GM23248 (cell line): ENCODE results near the gene KRT38. TPM values are rescaled to one million over a fixed set of nuclear protein-coding genes. Genes with fewer than 3 reads are reported as not detected.
"Not testable (repeated sequence)": the region's sequence is repeated elsewhere in the genome, so short reads cannot be mapped to it uniquely, and the experiment has no call there.

ENCODE experiments used
- DNase-seq: peaks from one replicate; pipeline ENCODE4 v3.0.0-alpha.2; 2015
- H2AFZ ChIP-seq: fragments of 200-600 bp; sonication (generic); 2 replicates; pipeline ENCODE4 v1.6.1; 2016; ENCODE audit warnings: antibody characterized with exemption
- H3F3A ChIP-seq: fragments of 200-600 bp; sonication (generic); 2 replicates; pipeline ENCODE4 v1.6.1; 2016; ENCODE audit warnings: mild to moderate bottlenecking, antibody characterized with exemption, mixed run types; ENCODE audit not compliant: insufficient read depth
- H3K27ac ChIP-seq: fragments of 200-600 bp; sonication (generic); 2 replicates; pipeline ENCODE4 v1.5.1; 2016; ENCODE audit warnings: mild to moderate bottlenecking
- H3K27me3 ChIP-seq: fragments of 200-600 bp; sonication (generic); replicated peaks from 2 replicates; pipeline ENCODE4 v1.6.1; 2016; ENCODE audit warnings: mild to moderate bottlenecking; ENCODE audit not compliant: insufficient read depth
- H3K36me3 ChIP-seq: fragments of 200-600 bp; sonication (generic); 2 replicates; pipeline ENCODE4 v1.6.1; 2016; ENCODE audit warnings: low read depth, mild to moderate bottlenecking
- H3K4me1 ChIP-seq: fragments of 200-600 bp; sonication (generic); 2 replicates; pipeline ENCODE4 v1.6.1; 2016; ENCODE audit warnings: mild to moderate bottlenecking; ENCODE audit not compliant: insufficient read depth
- H3K4me2 ChIP-seq: fragments of 200-600 bp; sonication (generic); one replicate; pipeline ENCODE4 v1.6.1; 2016; ENCODE audit warnings: mild to moderate bottlenecking; ENCODE audit not compliant: unreplicated experiment
- H3K4me3 ChIP-seq: fragments of 200-600 bp; sonication (generic); 2 replicates; pipeline ENCODE4 v1.5.1; 2016; ENCODE audit warnings: mild to moderate bottlenecking
- H3K79me2 ChIP-seq: fragments of 200-600 bp; sonication (generic); 2 replicates; pipeline ENCODE4 v1.6.1; 2016; ENCODE audit warnings: mild to moderate bottlenecking; ENCODE audit not compliant: insufficient read depth
- H3K9ac ChIP-seq: fragments of 200-600 bp; sonication (generic); 2 replicates; pipeline ENCODE4 v1.6.1; 2016; ENCODE audit warnings: mild to moderate bottlenecking
- H3K9me2 ChIP-seq: fragments of 200-600 bp; sonication (generic); 2 replicates; pipeline ENCODE4 v1.6.1; 2016; ENCODE audit warnings: mixed run types, mild to moderate bottlenecking, moderate library complexity; ENCODE audit not compliant: insufficient read depth
- H3K9me3 ChIP-seq: fragments of 200-600 bp; sonication (generic); one replicate; pipeline ENCODE4 v1.6.1; 2017; ENCODE audit warnings: low read depth
- H4K20me1 ChIP-seq: fragments of 200-600 bp; sonication (generic); 2 replicates; pipeline ENCODE4 v1.6.0; 2016; ENCODE audit not compliant: insufficient read depth
- EZH2 ChIP-seq: fragments of 200-600 bp; sonication (generic); IDR thresholded peaks from 2 replicates; pipeline ENCODE4 v1.6.1; 2018; ENCODE audit warnings: antibody characterized with exemption, mild to moderate bottlenecking; ENCODE audit not compliant: insufficient read depth, poor library complexity, severe bottlenecking
- EZH2phosphoT487 ChIP-seq: fragments of 200-600 bp; sonication (generic); IDR thresholded peaks from 2 replicates; pipeline ENCODE4 v1.6.1; 2018; ENCODE audit warnings: antibody characterized with exemption, moderate library complexity, mild to moderate bottlenecking, low read depth; ENCODE audit not compliant: insufficient read depth
- WGBS, 2 experiments: methylation state at CpG; one replicate each; pipeline ENCODE4 v1.1.6; 2015 to 2017; ENCODE audit warnings: low lambda C conversion rate in 2 of 2, low coverage in 1 of 2; ENCODE audit errors: missing lambda C conversion rate in 2 of 2; 5-methylcytosine and 5-hydroxymethylcytosine counted together
- in situ Hi-C: fragments of 300-500 bp; cut with MboI; formaldehyde crosslinking; loops from 2 replicates; pipeline ENCODE4 v1.15.0; 2020
- polyA plus RNA-seq: library from polyadenylated mRNA; unstranded; fragments of >200 nt; fragmentation: Nextera tagmentation; extraction: Ambion mirVana; gene quantifications from 2 replicates; pipeline ENCODE4 v1.2.1, GENCODE V29; 2016
- total RNA-seq: library from RNA; depleted of rRNA; stranded (reverse); fragments of >200 nt; shearing (Covaris generic); gene quantifications from 2 replicates; pipeline ENCODE4 v1.2.3, GENCODE V29; 2014

KRT38 gene
- total and polyA plus RNA-seq, 2 experiments from 2014 or later: not detected

DNA sequence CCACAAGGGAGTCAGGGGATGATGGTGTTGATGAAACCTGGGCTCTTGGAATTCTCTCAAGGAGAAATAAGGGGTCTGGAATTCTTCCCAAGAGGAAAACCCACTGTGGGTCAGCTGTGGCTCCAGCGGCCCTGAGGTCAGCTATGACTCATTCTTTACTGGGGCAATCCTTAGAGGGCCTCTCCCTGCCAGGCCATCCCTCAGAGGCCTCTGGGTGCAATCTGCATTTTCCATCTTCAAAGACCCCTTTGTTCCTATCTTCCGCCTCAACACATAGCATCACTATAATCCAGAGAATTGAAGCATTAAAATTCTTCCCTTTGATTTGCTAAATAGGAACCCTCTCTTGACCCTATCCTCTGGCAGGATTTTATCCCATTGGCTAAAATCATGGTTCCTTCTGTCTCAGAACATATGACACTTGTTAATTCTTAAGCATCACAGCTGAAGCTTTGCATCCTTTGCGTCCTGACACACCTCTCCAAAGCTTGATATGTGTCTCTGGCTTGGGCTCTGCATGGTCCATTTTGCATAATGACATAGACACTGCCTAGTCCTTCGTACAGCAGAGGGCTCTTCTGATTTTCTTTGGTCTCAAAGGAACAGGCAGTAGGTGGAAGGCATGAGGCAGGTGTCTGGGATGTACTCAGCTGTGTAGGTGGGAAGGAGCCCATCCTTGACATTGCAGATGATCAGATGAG, 12.0 kb downstream of the KRT38 start:
- H3K4me3 ChIP-seq: no peak overlapping the region
- H3K9me2 ChIP-seq: no peaks in the 10 kb centered on the region
- 47 to 50% methylated on average over 4 of the region's 4 CpGs for WGBS, 2 experiments
- H3F3A ChIP-seq: no peaks in the 10 kb centered on the region
- H3K9ac ChIP-seq: no peak overlapping the region
- TF ChIP-seq EZH2phosphoT487: no peak
- TF ChIP-seq EZH2: no peak
- H3K27me3 ChIP-seq: no peaks in the 10 kb centered on the region
- peak; percentile 28 for DNase-seq
- no peaks in the 10 kb centered on the region for H3K9me3 ChIP-seq
- no peak overlapping the region for H3K27ac ChIP-seq
- H3K36me3 ChIP-seq: no peaks in the 10 kb centered on the region
- H2AFZ ChIP-seq: no peak overlapping the region
- no peaks in the 10 kb centered on the region for H3K4me1 ChIP-seq
- in situ Hi-C loops: no loop called here
- no peak overlapping the region for H3K4me2 ChIP-seq
- no peaks in the 10 kb centered on the region for H3K79me2 ChIP-seq
- no peaks in the 10 kb centered on the region for H4K20me1 ChIP-seq

DNA sequence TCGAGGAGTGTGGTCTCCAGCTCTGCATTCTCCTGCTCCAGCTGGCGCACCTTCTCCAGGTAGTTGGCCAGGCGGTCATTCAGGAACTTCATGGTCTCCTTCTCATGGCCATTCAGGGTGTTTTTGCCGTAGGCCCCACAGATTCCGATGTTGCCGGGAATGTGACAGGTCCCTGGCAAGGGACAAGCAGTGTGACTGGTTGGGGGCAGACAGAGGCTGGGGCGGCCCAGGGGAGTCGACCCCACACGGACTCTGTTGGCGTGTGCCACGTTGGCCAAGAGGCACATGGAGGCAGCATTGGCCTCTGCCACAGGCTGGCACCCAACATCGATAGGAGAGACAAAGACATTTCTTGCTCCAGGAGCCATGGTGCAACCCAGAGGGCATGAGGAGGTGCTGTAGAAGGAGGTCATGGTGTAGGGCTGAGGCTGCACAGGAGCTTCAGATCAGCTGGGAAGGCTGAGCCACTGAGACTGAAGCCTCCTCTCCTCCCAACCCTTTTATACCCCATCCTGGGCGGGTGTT, 16.6 kb downstream of the KRT38 start, which contains the start of gene KRT37:
Gene KRT37, minus strand, starts transcription at position 475 of the 525 bp plus-strand sequence. Its CDS starts 62 bp downstream, at position 413.
- Histone ChIP-seq H3F3A (no peaks in the 10 kb centered on the region), H3K9me3 (no peaks in the 10 kb centered on the region), H3K27ac (no peak within 1 kb of the TSS), H2AFZ (no peak within 1 kb of the TSS), H3K79me2 (no peaks in the 10 kb centered on the region), H4K20me1 (no peaks in the 10 kb centered on the region), H3K9ac (no peak within 1 kb of the TSS), H3K4me2 (no peak within 1 kb of the TSS), H3K27me3 (no peaks in the 10 kb centered on the region), H3K36me3 (no peaks in the 10 kb centered on the region), H3K4me1 (peaks cover 20% of the 10 kb centered on the region), H3K4me3 (no peak within 1 kb of the TSS), H3K9me2 (no peaks in the 10 kb centered on the region)
- 75 to 85% methylated on average over 13 of the region's 13 CpGs for WGBS, 2 experiments
- in situ Hi-C loops: no loop called here
- TF ChIP-seq EZH2: no peak
- no peak for TF ChIP-seq EZH2phosphoT487
- no peak for DNase-seq

- in situ Hi-C loops, H3K79me2 ChIP-seq: not testable (repeated sequence)
- WGBS, 2 experiments: 90 to 98% methylated on average over 10 to 11 of the region's 11 CpGs
These were observed 18.2 kb downstream of the KRT38 start for GRCh38 chr17:41422586-41422985.

GRCh38 chr17:41421617-41422016, 19.2 kb downstream of the KRT38 start:
- no peaks in the 10 kb centered on the region for H3K9me3 ChIP-seq
- no peak overlapping the region for H3K4me3 ChIP-seq
- no peak overlapping the region for H3K9ac ChIP-seq
- no peak for DNase-seq
- no peak overlapping the region for H3K4me2 ChIP-seq
- H2AFZ ChIP-seq: no peak overlapping the region
- in situ Hi-C loops: no loop called here
- no peaks in the 10 kb centered on the region for H3K79me2 ChIP-seq
- no peak overlapping the region for H3K27ac ChIP-seq
- H3K4me1 ChIP-seq: peaks cover 33% of the 10 kb centered on the region
- no peaks in the 10 kb centered on the region for H4K20me1 ChIP-seq
- H3K36me3 ChIP-seq: no peaks in the 10 kb centered on the region
- H3F3A ChIP-seq: no peaks in the 10 kb centered on the region
- WGBS, 2 experiments: 53 to 54% methylated on average over 4 of the region's 4 CpGs
- H3K27me3 ChIP-seq: no peaks in the 10 kb centered on the region
- no peaks in the 10 kb centered on the region for H3K9me2 ChIP-seq
- TF ChIP-seq EZH2 (no peak), EZH2phosphoT487 (no peak)

More at GRCh38 chr17:41422586-41422985, 18.2 kb downstream of the KRT38 start:
- not testable (repeated sequence) for H3F3A ChIP-seq, H4K20me1 ChIP-seq, H3K9me3 ChIP-seq, H3K36me3 ChIP-seq, H3K9me2 ChIP-seq, DNase-seq, H2AFZ ChIP-seq, H3K9ac ChIP-seq, H3K4me2 ChIP-seq, H3K27me3 ChIP-seq, H3K27ac ChIP-seq, H3K4me3 ChIP-seq
- H3K4me1 ChIP-seq: peaks cover 29% of the 10 kb centered on the region

- H3K9me2 ChIP-seq: no peaks in the 10 kb centered on the region
- in situ Hi-C loops: no loop called here
- no peak overlapping the region for H3K9ac ChIP-seq
- H3K79me2 ChIP-seq: no peaks in the 10 kb centered on the region
- no peak overlapping the region for H3K4me3 ChIP-seq
- DNase-seq: peak; percentile 65
- 67 to 72% methylated on average over 9 of the region's 9 CpGs for WGBS, 2 experiments
- H2AFZ ChIP-seq: no peak overlapping the region
- H3K27ac ChIP-seq: no peak overlapping the region
- H4K20me1 ChIP-seq: no peaks in the 10 kb centered on the region
- H3K4me1 ChIP-seq: peaks cover 38% of the 10 kb centered on the region
- TF ChIP-seq EZH2: no peak
- no peak for TF ChIP-seq EZH2phosphoT487
- no peaks in the 10 kb centered on the region for H3K27me3 ChIP-seq
- no peaks in the 10 kb centered on the region for H3F3A ChIP-seq
- H3K36me3 ChIP-seq: no peaks in the 10 kb centered on the region
- peak overlapping the region; percentile 38 for H3K4me2 ChIP-seq
- no peaks in the 10 kb centered on the region for H3K9me3 ChIP-seq
These were observed 19.7 kb downstream of the KRT38 start for GRCh38 chr17:41421116-41421515.
